ENCODE measurements around the gene UBB. TPM values are rescaled to one million over a fixed set of nuclear protein-coding genes. Genes with fewer than 3 reads are reported as not detected.

The UBB gene
- total RNA-seq, 2 experiments from 2014 or later: 1,291 to 2,854 TPM

DNA sequence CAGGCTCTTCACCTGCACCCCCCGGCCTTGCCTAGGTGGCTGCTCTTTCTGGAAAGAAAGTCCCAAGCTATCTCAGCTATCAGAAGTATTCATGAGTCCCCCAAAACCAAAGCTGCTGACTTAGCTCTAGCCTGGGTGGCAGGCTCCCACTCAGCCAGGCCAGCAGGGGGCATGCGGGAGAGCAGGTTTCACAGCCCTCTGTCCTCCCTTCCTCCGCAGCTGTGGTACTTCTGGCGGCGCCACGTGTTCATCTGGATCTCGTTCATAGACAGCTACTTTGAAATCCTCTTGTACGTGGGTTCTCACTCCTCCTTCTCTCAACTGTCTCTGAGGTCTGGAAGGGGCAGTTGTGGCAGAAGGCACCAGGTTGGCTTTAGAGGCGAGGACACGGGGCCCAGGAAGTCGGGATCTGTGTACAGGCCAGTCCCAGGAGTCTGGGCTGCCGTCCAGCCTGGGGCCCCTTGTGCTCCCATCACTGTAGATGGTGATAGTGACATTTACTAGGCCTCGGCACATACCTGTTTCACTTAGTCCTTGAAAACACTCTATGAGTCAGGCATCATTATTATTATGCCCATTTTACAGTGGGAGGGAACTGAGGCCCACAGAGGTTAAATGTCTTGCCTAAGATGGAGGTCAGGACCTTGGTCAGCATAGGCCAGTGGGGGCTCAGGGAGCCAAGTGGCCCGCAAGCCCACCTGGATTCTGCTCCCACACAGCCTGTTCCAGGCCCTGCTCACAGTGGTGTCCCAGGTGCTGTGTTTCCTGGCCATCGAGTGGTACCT, 47.4 kb downstream of the UBB start:
- intact Hi-C loops (cut with micrococcal nuclease; ENCODE audit: unreplicated experiment): loop anchor here (1.0 kb wide), 1 partner anchor 93 kb away; no protein-coding TSS in a partner anchor

GRCh38 chr17:16429083-16429482, 48.2 kb downstream of the UBB start:
- Histone ChIP-seq H3K36me3 (ENCODE audit: insufficient read depth, low read length) (no peaks in the 10 kb centered on the region), H3K79me2 (ENCODE audit: insufficient read depth, low read depth, low read length) (no peaks in the 10 kb centered on the region), H2AFZ (ENCODE audit: low read length) (no peak overlapping the region), H3K9me3 (ENCODE audit: low read length) (no peaks in the 10 kb centered on the region), H3K27ac (ENCODE audit: low read depth, low read length, poor library complexity, severe bottlenecking) (no peak overlapping the region), H4K20me1 (ENCODE audit: insufficient read depth, low read length) (no peaks in the 10 kb centered on the region), H3K4me1 (ENCODE audit: insufficient read depth, low read length, poor library complexity, severe bottlenecking) (no peaks in the 10 kb centered on the region), H3K4me2 (ENCODE audit: low read length) (no peak overlapping the region), H3K4me3 (ENCODE audit: low read depth, low read length, poor library complexity, severe bottlenecking) (no peak overlapping the region), H3K9me2 (ENCODE audit: insufficient read depth, low read length) (no peaks in the 10 kb centered on the region)
- ChIA-PET CTCF (ENCODE audit: unreplicated experiment) (no interaction called here), POLR2A (interaction anchor here (1.3 kb wide), 1 partner anchor 9 kb away, joined by 7 read pairs; no protein-coding TSS in a partner anchor)
- TF ChIP-seq EZH2phosphoT487 (IDR thresholded peaks at IDR 0.05; ENCODE audit: borderline replicate concordance, low read depth, low read length): no peak
- TF ChIP-seq, protein P1, sequence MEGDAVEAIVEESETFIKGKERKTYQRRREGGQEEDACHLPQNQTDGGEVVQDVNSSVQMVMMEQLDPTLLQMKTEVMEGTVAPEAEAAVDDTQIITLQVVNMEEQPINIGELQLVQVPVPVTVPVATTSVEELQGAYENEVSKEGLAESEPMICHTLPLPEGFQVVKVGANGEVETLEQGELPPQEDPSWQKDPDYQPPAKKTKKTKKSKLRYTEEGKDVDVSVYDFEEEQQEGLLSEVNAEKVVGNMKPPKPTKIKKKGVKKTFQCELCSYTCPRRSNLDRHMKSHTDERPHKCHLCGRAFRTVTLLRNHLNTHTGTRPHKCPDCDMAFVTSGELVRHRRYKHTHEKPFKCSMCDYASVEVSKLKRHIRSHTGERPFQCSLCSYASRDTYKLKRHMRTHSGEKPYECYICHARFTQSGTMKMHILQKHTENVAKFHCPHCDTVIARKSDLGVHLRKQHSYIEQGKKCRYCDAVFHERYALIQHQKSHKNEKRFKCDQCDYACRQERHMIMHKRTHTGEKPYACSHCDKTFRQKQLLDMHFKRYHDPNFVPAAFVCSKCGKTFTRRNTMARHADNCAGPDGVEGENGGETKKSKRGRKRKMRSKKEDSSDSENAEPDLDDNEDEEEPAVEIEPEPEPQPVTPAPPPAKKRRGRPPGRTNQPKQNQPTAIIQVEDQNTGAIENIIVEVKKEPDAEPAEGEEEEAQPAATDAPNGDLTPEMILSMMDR (conservative IDR thresholded peaks at IDR 0.05; ENCODE audit: low read length): no peak
- DNase-seq (ENCODE audit: low spot score): no peak
- intact Hi-C loops (cut with micrococcal nuclease; ENCODE audit: unreplicated experiment): no loop called here
- no TSS peak for BruUV-seq (replicated peaks)

More for the DNA sequence above, 47.4 kb downstream of the UBB start:
- no peaks in the 10 kb centered on the region for H4K20me1 ChIP-seq (ENCODE audit: insufficient read depth, low read length)
- no peak overlapping the region for H3K4me3 ChIP-seq (ENCODE audit: low read depth, low read length, poor library complexity, severe bottlenecking)
- TF ChIP-seq, protein P1 (conservative IDR thresholded peaks at IDR 0.05; ENCODE audit: low read length): peak; percentile 81
- TF ChIP-seq EZH2phosphoT487 (IDR thresholded peaks at IDR 0.05; ENCODE audit: borderline replicate concordance, low read depth, low read length): no peak
- H3K36me3 ChIP-seq (ENCODE audit: insufficient read depth, low read length): no peaks in the 10 kb centered on the region
- H2AFZ ChIP-seq (ENCODE audit: low read length): peak overlapping the region; percentile 45; the same call in 1 of the 2 replicates
- BruUV-seq (replicated peaks): no TSS peak
- DNase-seq (ENCODE audit: low spot score): peak; percentile 72
- H3K9me2 ChIP-seq (ENCODE audit: insufficient read depth, low read length): no peaks in the 10 kb centered on the region
- no peak overlapping the region for H3K4me2 ChIP-seq (ENCODE audit: low read length)
- no peak overlapping the region for H3K27ac ChIP-seq (ENCODE audit: low read depth, low read length, poor library complexity, severe bottlenecking)
- CTCF ChIA-PET (ENCODE audit: unreplicated experiment): interaction anchor here (0.6 to 2.0 kb wide), 6 partner anchors 9 to 242 kb away, joined by 3 to 10 read pairs (median 4); no protein-coding TSS in a partner anchor
- H3K9me3 ChIP-seq (ENCODE audit: low read length): no peaks in the 10 kb centered on the region
- H3K79me2 ChIP-seq (ENCODE audit: insufficient read depth, low read depth, low read length): no peaks in the 10 kb centered on the region
- no peaks in the 10 kb centered on the region for H3K4me1 ChIP-seq (ENCODE audit: insufficient read depth, low read length, poor library complexity, severe bottlenecking)
- POLR2A ChIA-PET: interaction anchor here (0.5 to 1.4 kb wide), 5 partner anchors 10 to 288 kb away, joined by 3 to 10 read pairs (median 3); no protein-coding TSS in a partner anchor

DNA sequence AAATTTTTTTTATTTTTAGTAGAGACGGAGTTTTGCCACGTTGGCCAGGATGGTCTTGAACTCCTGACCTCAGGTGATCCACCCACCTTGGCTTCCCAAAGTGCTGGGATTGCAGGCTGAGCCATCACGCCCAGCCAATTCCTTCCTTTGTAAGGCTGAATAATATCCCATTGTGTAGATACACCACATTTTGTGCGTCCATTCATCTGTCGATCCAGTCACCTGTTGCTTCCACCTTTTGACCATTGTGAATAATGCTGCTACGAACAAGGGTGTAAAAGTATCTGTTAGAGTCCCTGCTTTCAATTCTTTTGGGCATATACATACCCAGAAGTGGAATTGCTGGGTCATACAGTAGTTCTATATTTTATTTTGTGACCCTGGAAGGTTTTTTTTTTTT, 49.8 kb downstream of the UBB start:
- BruUV-seq (replicated peaks): no TSS peak
- Histone ChIP-seq H3K9me2 (ENCODE audit: insufficient read depth, low read length) (no peaks in the 10 kb centered on the region), H3K27ac (ENCODE audit: low read depth, low read length, poor library complexity, severe bottlenecking) (no peak overlapping the region), H2AFZ (ENCODE audit: low read length) (no peak overlapping the region), H3K36me3 (ENCODE audit: insufficient read depth, low read length) (no peaks in the 10 kb centered on the region), H3K4me2 (ENCODE audit: low read length) (no peak overlapping the region), H3K9me3 (ENCODE audit: low read length) (no peaks in the 10 kb centered on the region), H4K20me1 (ENCODE audit: insufficient read depth, low read length) (no peaks in the 10 kb centered on the region), H3K79me2 (ENCODE audit: insufficient read depth, low read depth, low read length) (no peaks in the 10 kb centered on the region), H3K4me1 (ENCODE audit: insufficient read depth, low read length, poor library complexity, severe bottlenecking) (no peaks in the 10 kb centered on the region), H3K4me3 (ENCODE audit: low read depth, low read length, poor library complexity, severe bottlenecking) (no peak overlapping the region)
- ChIA-PET POLR2A (interaction anchor here (0.6 to 1.3 kb wide), 4 partner anchors 8 to 128 kb away, joined by 3 to 7 read pairs (median 3); no protein-coding TSS in a partner anchor), CTCF (ENCODE audit: unreplicated experiment) (no interaction called here)
- no peak for DNase-seq (ENCODE audit: low spot score)
- TF ChIP-seq, protein P1 (conservative IDR thresholded peaks at IDR 0.05; ENCODE audit: low read length): no peak
- TF ChIP-seq EZH2phosphoT487 (IDR thresholded peaks at IDR 0.05; ENCODE audit: borderline replicate concordance, low read depth, low read length): no peak
- intact Hi-C loops (cut with micrococcal nuclease; ENCODE audit: unreplicated experiment): no loop called here
